GM12878 (cell line): ENCODE data around the gene PSMC3. TPM values are rescaled to one million over a fixed set of nuclear protein-coding genes. Genes with fewer than 3 reads are reported as not detected.

Experiments used
- ATAC-seq: fragments of 200-7000 bp; cut with Tn5 transposase; 3 replicates; pipeline ENCODE4 v1.9.1; 2020; ENCODE audit warnings: mild to moderate bottlenecking, moderate library complexity
- BruUV-seq: library from RNA; stranded (reverse); fragments of 400-500 nt; replicated peaks from 2 replicates; lab custom pipeline; 2021; lab: Mats Ljungman, UMichigan
- CTCF ChIA-PET: fragments of 300-600 bp; sonication (Branson Sonifier 250); formaldehyde crosslinking; extraction: SDS; loops from one replicate; lab custom pipeline; 2021; ENCODE audit warnings: inconsistent platforms; lab: Yijun Ruan, JAX
- POLR2A ChIA-PET: fragments of 350-600 bp; formaldehyde crosslinking; extraction: SDS; loops from one replicate; lab custom pipeline; 2021; ENCODE audit warnings: inconsistent platforms; lab: Charles Lee
- RAD21 ChIA-PET: fragments of 300-600 bp; sonication (Branson Sonifier 250); formaldehyde crosslinking; loops from one replicate; lab custom pipeline; 2023; ENCODE audit warnings: antibody characterized with exemption; ENCODE audit not compliant: unreplicated experiment; lab: Charles Lee
- SMC1A ChIA-PET: fragments of 300-600 bp; sonication (Branson Sonifier 250); formaldehyde crosslinking; loops from one replicate; lab custom pipeline; 2023; ENCODE audit not compliant: unreplicated experiment, uncharacterized antibody; lab: Charles Lee
- DNase-seq: peaks from one replicate; pipeline ENCODE4 v3.0.0-alpha.2; 2011; ENCODE audit warnings: low read depth, low spot score
- FAIRE-seq: peaks from 3 replicates; lab custom pipeline; 2011; peaks lifted over from hg19 to GRCh38; lab: Jason Lieb, UNC
- H2AFZ ChIP-seq: 2 replicates; pipeline ENCODE4 v1.6.0; 2011; ENCODE audit warnings: low read depth, low read length, control low read depth; ENCODE audit not compliant: control insufficient read depth
- H3K27ac ChIP-seq: 2 replicates; pipeline ENCODE4 v1.5.1; 2011; ENCODE audit warnings: control low read depth; ENCODE audit not compliant: control insufficient read depth, insufficient read depth
- H3K27me3 ChIP-seq, 2 experiments: replicated peaks in 1 of 2; 2 replicates each; pipeline versions ENCODE4 v1.6.0 to v1.6.1; 2011; ENCODE audit warnings: low read length in 1 of 2; ENCODE audit not compliant: control insufficient read depth in 2 of 2, insufficient read depth in 2 of 2
- H3K36me3 ChIP-seq, 2 experiments: 2 replicates each; pipeline ENCODE4 v1.5.1; 2011; ENCODE audit warnings: low read length in 1 of 2; ENCODE audit not compliant: control insufficient read depth in 2 of 2, insufficient read depth in 2 of 2
- H3K4me1 ChIP-seq: 2 replicates; pipeline ENCODE4 v1.6.1; 2011; ENCODE audit warnings: mild to moderate bottlenecking, low read length, moderate library complexity, mixed read lengths; ENCODE audit not compliant: control insufficient read depth, insufficient read depth
- H3K4me2 ChIP-seq: 2 replicates; pipeline ENCODE4 v1.6.0; 2011; ENCODE audit warnings: control low read depth; ENCODE audit not compliant: control insufficient read depth, insufficient read depth
- H3K4me3 ChIP-seq: fragments of 200-600 bp; sonication (generic); 2 replicates; pipeline ENCODE4 v1.5.1; 2016
- H3K79me2 ChIP-seq: 2 replicates; pipeline ENCODE4 v1.6.0; 2011; ENCODE audit warnings: low read length; ENCODE audit not compliant: control insufficient read depth, insufficient read depth
- H3K9ac ChIP-seq: 2 replicates; pipeline ENCODE4 v1.8.0; 2011; ENCODE audit warnings: low read length, control low read depth, mixed read lengths; ENCODE audit not compliant: control insufficient read depth, insufficient read depth
- H3K9me3 ChIP-seq: replicated peaks from 3 replicates; pipeline ENCODE4 v1.5.1; 2011; ENCODE audit warnings: mild to moderate bottlenecking, low read length; ENCODE audit not compliant: control insufficient read depth, insufficient read depth
- H4K20me1 ChIP-seq: 2 replicates; pipeline ENCODE4 v1.6.0; 2011; ENCODE audit not compliant: control insufficient read depth, insufficient read depth
- CBFB ChIP-seq: IDR thresholded peaks from 2 replicates; pipeline ENCODE4 v1.6.1; 2016; ENCODE audit warnings: antibody characterized with exemption, low read depth
- CBX5 ChIP-seq: sonication (generic); IDR thresholded peaks from 2 replicates; pipeline ENCODE4 v1.6.1; 2016; ENCODE audit warnings: low read depth, moderate library complexity, mild to moderate bottlenecking, inconsistent platforms
- FOXK2 ChIP-seq: fragments of 450-650 bp; IDR thresholded peaks from 2 replicates; pipeline ENCODE4 v1.6.1; 2017; ENCODE audit warnings: mild to moderate bottlenecking, moderate library complexity
- MEF2A ChIP-seq: IDR thresholded peaks from 2 replicates; pipeline ENCODE4 v1.6.1; 2011; ENCODE audit warnings: low read depth, mild to moderate bottlenecking, low read length, moderate library complexity; ENCODE audit not compliant: insufficient read depth
- MTA2 ChIP-seq: fragments of 450-650 bp; IDR thresholded peaks from 2 replicates; pipeline ENCODE4 v1.6.1; 2016; ENCODE audit warnings: low read depth, mild to moderate bottlenecking, moderate library complexity
- NR2F1 ChIP-seq: fragments of 450-650 bp; conservative IDR thresholded peaks from 2 replicates; pipeline ENCODE4 v1.6.1; 2017; ENCODE audit warnings: mild to moderate bottlenecking
- WGBS: methylation state at CpG from one replicate; pipeline ENCODE4 v1.1.6; 2016; ENCODE audit warnings: low lambda C conversion rate; ENCODE audit not compliant: insufficient replicate concordance, insufficient coverage; ENCODE audit errors: missing lambda C conversion rate; 5-methylcytosine and 5-hydroxymethylcytosine counted together
- in situ Hi-C: fragments of 300-500 bp; cut with MboI; formaldehyde crosslinking; loops from 9 replicates; pipeline ENCODE4 v1.14.3; 2018; ENCODE audit warnings: mixed read lengths
- intact Hi-C: fragments of 100-400 bp; cut with micrococcal nuclease; formaldehyde crosslinking; loops from one replicate; pipeline ENCODE4 v1.14.2; 2022; ENCODE audit not compliant: unreplicated experiment
- polyA plus RNA-seq, 11 experiments: library from polyadenylated mRNA; depleted of rRNA in 4 of 11; unstranded in 6 of 11; stranded (reverse) in 5 of 11; fragments of >200 nt; fragmentation: Nextera tagmentation in 4 of 11; fragmentation: Illumina TruSeq in 1 of 11; extraction: Ambion mirVana in 4 of 11; extraction: Trizol in 1 of 11; gene quantifications; 1 replicate in 1 of 11; 2 replicates in 10 of 11; pipeline versions ENCODE4 v1.2.1 to v1.2.3, GENCODE V29; 2011 to 2016; ENCODE audit warnings: inconsistent platforms in 2 of 11, missing spikeins in 2 of 11, low read depth in 1 of 11
- total RNA-seq, 4 experiments: library from RNA; depleted of rRNA in 3 of 4; stranded (reverse); fragments of >200 nt in 3 of 4; fragmentation: Illumina TruSeq in 1 of 4; extraction: Trizol in 1 of 4; gene quantifications; 2 replicates each; pipeline versions ENCODE4 v1.2.1 to v1.2.3, GENCODE V29; 2013 to 2021
- TF ChIP-seq, protein P1 (sequence below), 3 experiments: IDR thresholded peaks in 2 of 3; conservative IDR thresholded peaks in 1 of 3; 2 replicates each; pipeline ENCODE4 v1.5.1; 2011; ENCODE audit warnings: low read depth in 3 of 3, low read length in 3 of 3, mild to moderate bottlenecking in 3 of 3, control low read depth in 2 of 3, moderate library complexity in 2 of 3, inconsistent platforms in 1 of 3, mixed read lengths in 1 of 3; ENCODE audit not compliant: control insufficient read depth in 2 of 3, insufficient read depth in 1 of 3; ENCODE audit errors: extremely low read depth in 1 of 3

PSMC3 gene
- total and polyA plus RNA-seq, 10 of the 15 experiments (the other 5 are each of a cell fraction or from before 2014, with no cell fraction given): 39.5 to 289 (median 155) TPM

DNA sequence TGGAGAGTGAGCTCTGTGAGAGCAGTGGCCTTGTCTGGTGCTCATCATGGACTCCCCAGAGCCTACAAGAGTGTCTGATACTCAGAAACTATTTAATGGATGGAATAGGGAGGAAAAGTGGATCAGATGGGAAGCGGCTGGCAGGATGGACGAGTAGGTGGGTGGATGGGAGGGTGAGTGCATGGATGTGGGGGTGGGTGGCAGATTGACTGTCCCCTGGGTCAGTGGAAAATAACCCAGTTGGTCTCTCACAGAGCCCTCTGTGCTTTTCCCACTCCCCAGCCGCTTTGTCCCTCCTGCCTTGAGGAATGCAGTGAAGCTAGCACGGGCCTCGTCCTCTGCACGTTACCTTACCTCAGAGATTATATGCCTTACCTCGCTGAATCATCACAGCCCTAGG lies 53.8 kb downstream of the PSMC3 start:
- H4K20me1 ChIP-seq: no peaks in the 10 kb centered on the region

More for the DNA sequence above, 53.8 kb downstream of the PSMC3 start:
- ChIA-PET RAD21 (interaction anchor here (0.7 to 2.8 kb wide), 3 partner anchors 8 to 35 kb away, joined by 3 to 21 read pairs (median 3); no protein-coding TSS in a partner anchor), SMC1A (interaction anchor here (1.0 to 3.7 kb wide), 7 partner anchors 19 to 39 kb away, joined by 4 to 35 read pairs (median 22); partner anchors contain the start of gene SLC39A13), CTCF (interaction anchor here (0.8 to 8.6 kb wide), 8 partner anchors 8 to 271 kb away, joined by 3 to 161 read pairs (median 22); partner anchors contain the start of gene SLC39A13), POLR2A (interaction anchor here (0.7 to 3.7 kb wide), 5 partner anchors 21 to 159 kb away, joined by 3 to 21 read pairs (median 6); partner anchors contain the start of gene SLC39A13)
- Histone ChIP-seq H3K4me1 (peaks cover 13% of the 10 kb centered on the region; the same call in 1 of the 2 replicates), H3K36me3 (peaks cover 2 to 8% of the 10 kb centered on the region in 2 experiments), H3K4me3 (no peak overlapping the region), H3K4me2 (no peak overlapping the region), H3K79me2 (peaks cover 26% of the 10 kb centered on the region), H3K27me3 (no peaks in the 10 kb centered on the region), H3K27ac (no peak overlapping the region), H2AFZ (no peak overlapping the region), H3K9ac (no peak overlapping the region), H3K9me3 (no peaks in the 10 kb centered on the region)
- TF ChIP-seq MTA2: no peak
- no peak for TF ChIP-seq CBFB
- TF ChIP-seq CBX5: no peak
- TF ChIP-seq FOXK2: no peak
- TF ChIP-seq MEF2A: no peak
- TF ChIP-seq NR2F1: no peak
- TF ChIP-seq, protein P1, sequence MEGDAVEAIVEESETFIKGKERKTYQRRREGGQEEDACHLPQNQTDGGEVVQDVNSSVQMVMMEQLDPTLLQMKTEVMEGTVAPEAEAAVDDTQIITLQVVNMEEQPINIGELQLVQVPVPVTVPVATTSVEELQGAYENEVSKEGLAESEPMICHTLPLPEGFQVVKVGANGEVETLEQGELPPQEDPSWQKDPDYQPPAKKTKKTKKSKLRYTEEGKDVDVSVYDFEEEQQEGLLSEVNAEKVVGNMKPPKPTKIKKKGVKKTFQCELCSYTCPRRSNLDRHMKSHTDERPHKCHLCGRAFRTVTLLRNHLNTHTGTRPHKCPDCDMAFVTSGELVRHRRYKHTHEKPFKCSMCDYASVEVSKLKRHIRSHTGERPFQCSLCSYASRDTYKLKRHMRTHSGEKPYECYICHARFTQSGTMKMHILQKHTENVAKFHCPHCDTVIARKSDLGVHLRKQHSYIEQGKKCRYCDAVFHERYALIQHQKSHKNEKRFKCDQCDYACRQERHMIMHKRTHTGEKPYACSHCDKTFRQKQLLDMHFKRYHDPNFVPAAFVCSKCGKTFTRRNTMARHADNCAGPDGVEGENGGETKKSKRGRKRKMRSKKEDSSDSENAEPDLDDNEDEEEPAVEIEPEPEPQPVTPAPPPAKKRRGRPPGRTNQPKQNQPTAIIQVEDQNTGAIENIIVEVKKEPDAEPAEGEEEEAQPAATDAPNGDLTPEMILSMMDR (IDR thresholded peaks at IDR 0.05 in 2 of 3, conservative IDR thresholded peaks at IDR 0.05 in 1 of 3; ENCODE audit: control insufficient read depth in 2 of 3, extremely low read depth in 1 of 3, insufficient read depth in 1 of 3, low read depth in 3 of 3, low read length in 3 of 3): no peak
- DNase-seq (no peak), FAIRE-seq (no peak), ATAC-seq (no peak)
- in situ Hi-C loops (loop anchor here (5.0 kb wide), 1 partner anchor 35 kb away; the partner anchor contains the start of gene SLC39A13), intact Hi-C loops (loop anchor here (10.0 kb wide), 2 partner anchors 392 to 482 kb away; partner anchors contain the start of gene FNBP4)
- WGBS: 100% methylated on average over 5 of the region's 7 CpGs
- TSS peak; percentile 40 for BruUV-seq
